ENCODE measurements around the gene CYFIP2.
"Not testable (repeated sequence)": the region's sequence is repeated elsewhere in the genome, so short reads cannot be mapped to it uniquely, and the experiment has no call there.

CYFIP2 gene

GRCh38 chr5:157265714-157266285 is at the start of gene CYFIP2:
Gene CYFIP2 (plus strand): TSS chr5:157266123. CDS start chr5:157285362, 19,239 bp downstream.
- DNase-seq = peak in 50 of 58 donors; percentile 18 to 74 (median 50)

DNA sequence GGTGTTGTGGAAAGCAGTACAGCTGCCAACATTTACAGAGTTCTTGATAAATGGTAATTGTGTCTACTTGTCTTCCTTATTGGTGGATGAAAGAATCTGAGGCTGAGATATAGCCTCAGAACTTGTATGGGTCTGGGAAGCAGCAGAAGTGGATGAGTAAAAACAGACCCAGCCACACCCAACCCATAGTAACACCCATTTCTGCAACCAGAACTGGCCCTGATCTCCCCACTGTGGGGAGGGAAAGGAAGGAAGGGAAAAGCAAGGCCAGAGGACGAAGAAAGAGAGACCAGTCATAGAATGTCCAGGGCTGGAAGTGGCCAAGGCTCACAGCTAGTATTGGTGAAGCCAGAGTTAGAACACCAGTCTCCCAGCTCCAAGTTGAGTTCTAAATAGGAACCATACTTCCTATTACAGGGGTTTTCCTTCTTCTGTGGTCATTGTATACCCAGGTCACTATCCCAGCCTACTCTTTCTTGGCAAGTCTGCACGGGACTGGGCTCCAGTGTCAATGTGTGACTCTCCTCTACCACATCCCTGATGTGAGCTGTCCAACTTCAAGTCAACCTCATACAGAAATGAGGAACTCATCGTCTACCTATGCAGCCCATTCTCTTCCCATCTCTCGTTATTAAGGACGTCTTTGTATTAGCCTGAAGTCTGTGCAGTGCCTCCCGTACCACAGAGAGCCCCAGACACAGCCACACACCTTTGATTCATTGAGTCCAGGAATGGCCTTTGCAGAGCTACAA is 49.4 kb upstream of the CYFIP2 start:
- no peak for DNase-seq

DNA sequence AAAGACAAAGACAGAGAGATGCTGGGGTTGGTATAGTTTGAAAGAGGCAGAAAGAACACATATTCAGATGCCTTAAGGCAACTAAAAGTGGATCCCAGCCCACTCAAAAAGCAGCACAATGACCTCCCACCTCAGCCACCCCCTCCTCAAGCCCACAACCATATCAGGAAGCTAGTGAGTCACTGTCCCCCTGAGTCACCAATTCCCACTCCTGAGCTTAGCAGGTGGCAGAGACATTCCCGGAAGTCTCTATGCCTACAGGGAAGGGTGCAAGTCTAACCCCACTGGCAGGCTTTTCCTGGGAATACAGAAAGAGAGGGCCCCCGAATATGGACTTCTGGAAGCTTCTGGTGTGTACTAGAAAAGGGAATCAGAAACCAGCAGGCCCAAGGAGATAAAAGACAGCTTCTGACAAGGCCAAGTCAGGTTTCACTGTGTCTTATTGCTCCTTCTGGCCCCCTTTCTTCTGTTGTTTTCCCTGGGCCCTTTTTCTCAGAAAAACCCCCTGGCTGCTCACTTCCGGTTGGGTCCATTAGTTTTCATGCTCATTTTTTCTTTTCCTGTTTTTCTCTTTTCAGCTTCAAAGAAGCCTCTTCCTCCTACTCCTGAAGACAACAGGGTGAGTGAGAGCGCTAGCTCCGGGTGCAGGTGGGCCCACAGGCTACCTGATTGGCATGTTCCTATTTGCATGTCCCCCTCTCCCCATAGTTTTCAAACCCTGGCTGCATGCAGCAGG is 48.5 kb upstream of the CYFIP2 start:
- peak in 2 of 58 donors; percentile 1 to 8 for DNase-seq

DNA sequence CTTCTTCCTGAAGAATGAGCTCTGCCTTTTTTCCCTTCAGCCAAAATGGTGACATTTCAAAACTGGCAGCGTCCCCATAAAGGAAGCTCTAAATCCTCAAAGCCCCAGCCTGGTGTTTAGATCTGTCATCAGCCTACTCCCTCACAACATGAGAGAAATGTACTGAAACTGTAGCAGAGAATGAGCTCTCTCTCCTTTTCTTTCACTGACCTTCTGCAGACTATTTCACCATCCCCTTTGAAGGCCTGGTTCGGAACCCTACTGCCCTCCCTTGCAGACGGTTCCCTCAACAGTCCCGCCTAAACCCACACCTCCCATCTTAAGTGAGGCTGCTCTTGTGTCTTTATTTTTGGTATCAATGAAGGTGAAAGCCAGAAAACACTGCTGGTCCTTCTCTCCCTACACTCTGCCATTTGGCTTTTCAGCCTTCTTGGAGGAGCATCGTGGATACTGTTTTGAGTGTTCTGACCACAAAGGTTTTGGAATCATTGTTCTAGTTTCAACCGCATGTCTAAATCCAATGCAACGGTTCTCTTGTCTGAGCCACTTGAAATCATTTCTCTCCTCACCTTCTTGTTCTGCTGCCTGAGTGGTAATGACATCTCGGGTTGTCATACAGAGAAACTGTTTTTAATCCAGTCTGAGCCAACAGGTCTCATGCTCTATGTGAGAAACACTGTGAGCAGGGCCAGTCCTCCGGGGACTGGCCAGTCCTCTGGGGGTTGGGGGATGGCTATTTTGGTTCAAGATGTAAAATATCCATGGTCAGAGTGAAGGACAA is 46.2 kb upstream of the CYFIP2 start:
- DNase-seq = peak in 5 of 58 donors; percentile 0 to 18 (median 3)

- no peak for DNase-seq
Measured at GRCh38 chr5:157221959-157222358, 44.0 kb upstream of the CYFIP2 start.

DNA sequence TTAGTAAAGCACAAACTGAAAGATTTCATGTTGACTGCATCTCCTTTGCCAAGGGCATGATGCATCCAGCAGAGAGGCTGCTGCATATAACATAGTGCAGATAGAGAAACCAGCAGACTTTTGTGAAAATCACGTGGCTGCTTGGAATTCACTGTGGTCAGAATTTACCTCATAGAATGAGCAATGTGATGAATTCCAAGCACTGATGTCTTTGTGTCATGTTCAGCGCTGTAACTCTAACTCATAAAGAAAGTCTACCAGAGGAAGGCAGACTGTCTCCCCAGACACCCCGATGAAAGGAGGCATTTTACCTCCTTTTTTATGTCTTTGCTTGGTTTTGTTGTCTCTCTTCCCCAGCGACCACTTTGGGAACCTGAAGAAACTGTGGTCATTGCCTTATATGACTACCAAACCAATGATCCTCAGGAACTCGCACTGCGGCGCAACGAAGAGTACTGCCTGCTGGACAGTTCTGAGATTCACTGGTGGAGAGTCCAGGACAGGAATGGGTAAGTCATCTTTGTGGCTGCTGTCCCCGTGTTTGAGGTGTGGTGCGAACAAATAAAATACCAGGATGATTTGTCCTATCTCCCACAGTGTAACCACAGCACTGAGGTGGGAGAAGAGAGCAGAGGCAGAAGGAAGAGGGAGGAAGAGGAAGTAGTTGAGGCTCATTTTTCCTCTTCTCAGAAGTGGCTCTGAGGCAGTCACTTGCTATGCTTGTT is 43.3 kb upstream of the CYFIP2 start:
- DNase-seq = no peak

GRCh38 chr5:157225469-157226422 is 40.2 kb upstream of the CYFIP2 start:
- DNase-seq = no peak

- no peak for DNase-seq
Measured at GRCh38 chr5:157230610-157231009, 35.3 kb upstream of the CYFIP2 start.

DNA sequence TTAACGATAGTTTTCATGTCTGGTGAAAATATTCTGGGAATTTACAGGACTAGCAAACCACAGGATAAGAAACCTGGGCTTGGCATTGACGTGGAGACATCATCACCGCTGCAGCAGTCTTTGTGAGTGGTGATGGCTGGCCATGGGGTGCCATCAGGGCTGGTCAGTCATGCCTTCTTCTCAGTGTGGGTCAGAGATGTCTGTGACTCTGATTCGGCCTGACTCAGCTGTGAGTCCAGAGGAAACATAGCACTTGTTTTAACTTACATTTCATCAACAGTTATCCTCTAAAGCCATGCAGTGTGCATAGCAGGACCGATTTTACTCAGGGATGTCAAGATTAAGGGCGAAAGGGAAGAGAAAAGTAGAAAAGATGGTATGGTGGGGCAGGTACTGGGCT is 33.2 kb upstream of the CYFIP2 start:
- DNase-seq = no peak

- no peak for DNase-seq
Measured at GRCh38 chr5:157233515-157233914, 32.4 kb upstream of the CYFIP2 start.

GRCh38 chr5:157236423-157236822 is 29.5 kb upstream of the CYFIP2 start:
- DNase-seq = no peak

GRCh38 chr5:157241483-157241882 is 24.4 kb upstream of the CYFIP2 start:
- no peak for DNase-seq

GRCh38 chr5:157244704-157245103 is 21.2 kb upstream of the CYFIP2 start:
- DNase-seq = not testable (repeated sequence)

DNA sequence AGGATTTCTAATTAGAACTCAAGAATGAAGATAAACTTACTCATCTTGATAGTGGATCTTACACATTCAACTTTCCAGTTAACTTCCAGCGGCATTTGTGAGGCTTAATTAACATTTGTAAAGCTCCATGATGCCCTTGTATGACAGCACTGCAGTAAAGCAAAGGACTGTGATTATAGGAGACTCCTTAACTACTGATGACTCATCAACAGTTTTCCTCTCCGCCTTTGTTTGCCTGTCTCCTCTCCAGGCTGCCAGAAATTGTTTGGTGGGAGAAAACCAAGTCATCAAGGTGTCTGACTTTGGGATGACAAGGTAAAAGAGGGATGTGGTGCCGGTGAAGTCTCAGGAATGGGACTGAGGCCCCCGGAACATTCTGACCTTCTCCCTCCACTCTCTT is 20.4 kb upstream of the CYFIP2 start:
- no peak for DNase-seq

DNA sequence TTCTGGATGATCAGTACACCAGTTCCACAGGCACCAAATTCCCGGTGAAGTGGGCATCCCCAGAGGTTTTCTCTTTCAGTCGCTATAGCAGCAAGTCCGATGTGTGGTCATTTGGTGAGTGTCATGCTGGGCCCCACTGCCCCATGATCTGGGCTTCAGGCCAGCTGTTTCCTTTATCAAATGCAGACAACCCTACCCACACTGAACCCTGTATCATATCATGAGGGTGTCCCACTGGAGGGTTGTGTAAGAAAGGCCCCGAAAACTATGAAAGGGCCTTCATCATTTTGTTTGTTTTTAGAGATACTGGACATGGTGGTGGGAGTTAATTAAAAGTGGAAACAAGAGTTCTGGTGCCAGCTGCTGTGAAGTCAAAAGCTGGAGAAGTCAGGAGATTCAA is 20.0 kb upstream of the CYFIP2 start:
- no peak for DNase-seq

DNA sequence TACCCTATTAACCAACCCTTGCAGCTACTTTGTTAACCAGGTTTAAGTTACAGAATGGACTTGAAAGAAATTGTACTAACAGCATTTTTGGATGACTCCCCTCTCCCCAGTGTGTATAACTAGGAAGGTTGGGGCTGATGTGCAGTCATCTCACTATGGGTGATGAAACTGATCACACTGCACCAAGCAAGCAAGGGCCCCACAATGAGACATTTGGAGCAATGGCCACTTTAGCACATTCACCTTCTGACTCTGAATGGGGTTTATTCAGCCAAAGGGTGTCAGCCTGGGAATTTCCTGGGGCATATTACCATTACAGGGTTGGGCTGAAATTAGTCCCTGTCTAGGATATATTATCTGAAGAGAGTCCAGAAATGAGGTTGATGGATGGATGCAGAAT is 18.7 kb upstream of the CYFIP2 start:
- no peak for DNase-seq

DNA sequence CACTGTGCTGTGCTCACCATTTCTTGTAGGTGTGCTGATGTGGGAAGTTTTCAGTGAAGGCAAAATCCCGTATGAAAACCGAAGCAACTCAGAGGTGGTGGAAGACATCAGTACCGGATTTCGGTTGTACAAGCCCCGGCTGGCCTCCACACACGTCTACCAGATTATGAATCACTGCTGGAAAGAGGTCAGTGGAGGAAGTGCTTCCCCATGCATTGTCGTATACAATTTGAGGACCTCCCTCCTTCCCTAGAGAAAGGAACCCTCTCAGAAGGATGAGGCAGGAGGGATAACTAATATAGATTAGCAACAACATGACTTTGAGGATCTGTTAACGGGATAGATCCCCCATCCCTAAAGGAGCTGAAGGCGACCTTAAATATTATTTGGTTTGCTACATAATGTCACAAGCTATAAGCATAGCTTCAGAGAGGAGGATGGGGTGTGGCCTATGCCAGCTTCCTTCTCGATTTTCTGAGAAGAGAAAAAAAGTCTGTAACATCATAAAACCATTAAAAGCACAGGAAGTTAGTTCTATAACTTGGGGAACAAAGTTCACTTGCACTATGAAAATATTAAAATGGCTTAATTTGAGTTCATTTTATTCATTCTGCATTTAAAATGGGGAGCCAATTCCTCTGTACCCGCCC is 17.0 kb upstream of the CYFIP2 start:
- no peak for DNase-seq

GRCh38 chr5:157252711-157253465 is 13.0 kb upstream of the CYFIP2 start:
- peak in 2 of 58 donors; percentile 16 to 45 for DNase-seq

Measured in anterior cingulate cortex (tissue), 58 donors.